Uterus (tissue), 2 donors: ENCODE data around the gene UGT1A7.

ENCODE experiments used
- POLR2A ChIP-seq, 2 donors: fragments of 450-650 bp; IDR thresholded peaks; one replicate each; pipeline ENCODE4 v1.6.1; 2016; ENCODE audit warnings: antibody characterized with exemption in 2 of 2, mild to moderate bottlenecking in 1 of 2, moderate library complexity in 1 of 2
- TF ChIP-seq, protein P1 (sequence below), 4 experiments: fragments of 200-600 bp in 2 of 4; fragments of 450-650 bp in 2 of 4; sonication (generic) in 2 of 4; IDR thresholded peaks; one replicate each; pipeline ENCODE4 v1.5.1; 2016 to 2019; ENCODE audit warnings: antibody characterized with exemption in 4 of 4, mild to moderate bottlenecking in 2 of 4, moderate library complexity in 1 of 4

DNA sequence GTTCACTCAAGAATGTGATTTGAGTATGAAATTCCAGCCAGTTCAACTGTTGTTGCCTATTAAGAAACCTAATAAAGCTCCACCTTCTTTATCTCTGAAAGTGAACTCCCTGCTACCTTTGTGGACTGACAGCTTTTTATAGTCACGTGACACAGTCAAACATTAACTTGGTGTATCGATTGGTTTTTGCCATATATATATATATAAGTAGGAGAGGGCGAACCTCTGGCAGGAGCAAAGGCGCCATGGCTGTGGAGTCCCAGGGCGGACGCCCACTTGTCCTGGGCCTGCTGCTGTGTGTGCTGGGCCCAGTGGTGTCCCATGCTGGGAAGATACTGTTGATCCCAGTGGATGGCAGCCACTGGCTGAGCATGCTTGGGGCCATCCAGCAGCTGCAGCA, 78.3 kb downstream of the UGT1A7 start, which contains the start of gene UGT1A1:
- TF ChIP-seq, protein P1, sequence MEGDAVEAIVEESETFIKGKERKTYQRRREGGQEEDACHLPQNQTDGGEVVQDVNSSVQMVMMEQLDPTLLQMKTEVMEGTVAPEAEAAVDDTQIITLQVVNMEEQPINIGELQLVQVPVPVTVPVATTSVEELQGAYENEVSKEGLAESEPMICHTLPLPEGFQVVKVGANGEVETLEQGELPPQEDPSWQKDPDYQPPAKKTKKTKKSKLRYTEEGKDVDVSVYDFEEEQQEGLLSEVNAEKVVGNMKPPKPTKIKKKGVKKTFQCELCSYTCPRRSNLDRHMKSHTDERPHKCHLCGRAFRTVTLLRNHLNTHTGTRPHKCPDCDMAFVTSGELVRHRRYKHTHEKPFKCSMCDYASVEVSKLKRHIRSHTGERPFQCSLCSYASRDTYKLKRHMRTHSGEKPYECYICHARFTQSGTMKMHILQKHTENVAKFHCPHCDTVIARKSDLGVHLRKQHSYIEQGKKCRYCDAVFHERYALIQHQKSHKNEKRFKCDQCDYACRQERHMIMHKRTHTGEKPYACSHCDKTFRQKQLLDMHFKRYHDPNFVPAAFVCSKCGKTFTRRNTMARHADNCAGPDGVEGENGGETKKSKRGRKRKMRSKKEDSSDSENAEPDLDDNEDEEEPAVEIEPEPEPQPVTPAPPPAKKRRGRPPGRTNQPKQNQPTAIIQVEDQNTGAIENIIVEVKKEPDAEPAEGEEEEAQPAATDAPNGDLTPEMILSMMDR (IDR thresholded peaks at IDR 0.05), result no peak
- no peak for TF ChIP-seq POLR2A (IDR thresholded peaks at IDR 0.05)
